ENCODE results near the gene PTPA. TPM values are rescaled to one million over a fixed set of nuclear protein-coding genes. Genes with fewer than 3 reads are reported as not detected.

The PTPA gene
- total RNA-seq, 1 donor from 2014 or later: 220 TPM

GRCh38 chr9:129149442-129149841 lies 38.2 kb downstream of the PTPA start:
- no peak overlapping the region for H3K4me3 ChIP-seq (ENCODE audit: low read depth, low read length)
- TF ChIP-seq, protein P1, sequence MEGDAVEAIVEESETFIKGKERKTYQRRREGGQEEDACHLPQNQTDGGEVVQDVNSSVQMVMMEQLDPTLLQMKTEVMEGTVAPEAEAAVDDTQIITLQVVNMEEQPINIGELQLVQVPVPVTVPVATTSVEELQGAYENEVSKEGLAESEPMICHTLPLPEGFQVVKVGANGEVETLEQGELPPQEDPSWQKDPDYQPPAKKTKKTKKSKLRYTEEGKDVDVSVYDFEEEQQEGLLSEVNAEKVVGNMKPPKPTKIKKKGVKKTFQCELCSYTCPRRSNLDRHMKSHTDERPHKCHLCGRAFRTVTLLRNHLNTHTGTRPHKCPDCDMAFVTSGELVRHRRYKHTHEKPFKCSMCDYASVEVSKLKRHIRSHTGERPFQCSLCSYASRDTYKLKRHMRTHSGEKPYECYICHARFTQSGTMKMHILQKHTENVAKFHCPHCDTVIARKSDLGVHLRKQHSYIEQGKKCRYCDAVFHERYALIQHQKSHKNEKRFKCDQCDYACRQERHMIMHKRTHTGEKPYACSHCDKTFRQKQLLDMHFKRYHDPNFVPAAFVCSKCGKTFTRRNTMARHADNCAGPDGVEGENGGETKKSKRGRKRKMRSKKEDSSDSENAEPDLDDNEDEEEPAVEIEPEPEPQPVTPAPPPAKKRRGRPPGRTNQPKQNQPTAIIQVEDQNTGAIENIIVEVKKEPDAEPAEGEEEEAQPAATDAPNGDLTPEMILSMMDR (conservative IDR thresholded peaks at IDR 0.05; ENCODE audit: low read depth, low read length): no peak
- no peak for DNase-seq (ENCODE audit: low read depth)

DNA sequence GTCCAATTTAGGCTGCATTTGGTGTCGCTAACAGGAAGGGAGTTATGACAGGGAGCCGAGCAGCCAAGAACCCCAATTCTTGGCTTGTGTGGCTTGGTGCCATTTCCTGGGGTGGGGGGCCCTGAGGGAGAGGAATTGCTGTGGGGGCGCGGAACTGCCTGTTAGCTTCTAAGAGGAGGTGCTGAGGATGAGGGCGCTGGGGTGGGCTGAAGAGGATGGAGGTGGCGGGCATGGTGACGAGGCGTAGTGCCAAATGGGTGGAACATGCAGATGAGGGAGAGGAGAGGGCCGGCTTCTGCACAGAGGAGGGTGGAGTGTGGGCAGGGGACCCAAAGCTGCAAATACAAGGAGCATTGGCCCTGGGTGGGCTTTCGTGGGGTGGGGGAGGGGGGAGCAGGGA lies 38.9 kb downstream of the PTPA start:
- no peak for DNase-seq (ENCODE audit: low read depth)
- no peak overlapping the region for H3K4me3 ChIP-seq (ENCODE audit: low read depth, low read length)
- TF ChIP-seq, protein P1 (conservative IDR thresholded peaks at IDR 0.05; ENCODE audit: low read depth, low read length): no peak

DNA sequence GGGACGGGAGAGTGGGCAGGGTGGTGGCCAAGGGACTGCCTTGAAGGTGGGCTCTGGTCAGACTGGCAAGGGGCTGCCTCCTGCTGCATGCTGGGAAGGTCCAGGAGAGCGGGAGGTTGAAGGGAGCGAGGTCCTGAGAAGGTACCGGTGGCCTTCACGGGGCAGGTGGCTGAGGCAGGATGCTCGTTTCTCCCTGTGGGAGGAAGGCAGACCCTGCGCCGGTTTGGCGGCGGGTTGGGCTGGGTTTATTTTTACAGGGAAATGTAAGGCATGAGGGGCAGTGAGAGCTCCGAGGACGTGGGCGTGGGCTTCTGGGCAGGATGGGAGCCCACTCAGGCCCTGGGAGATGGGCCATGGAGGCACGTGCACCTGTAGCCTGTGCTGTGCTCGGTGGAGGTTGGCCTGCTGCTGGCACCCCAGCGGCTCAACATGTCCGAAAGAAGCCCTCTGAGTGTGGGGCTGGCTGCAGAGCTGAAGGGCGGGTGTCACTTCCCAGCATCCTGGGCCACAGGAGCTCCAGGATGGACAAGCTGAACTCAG lies 39.5 kb downstream of the PTPA start:
- no peak overlapping the region for H3K4me3 ChIP-seq (ENCODE audit: low read depth, low read length)
- TF ChIP-seq, protein P1 (conservative IDR thresholded peaks at IDR 0.05; ENCODE audit: low read depth, low read length): no peak
- no peak for DNase-seq (ENCODE audit: low read depth)

DNA sequence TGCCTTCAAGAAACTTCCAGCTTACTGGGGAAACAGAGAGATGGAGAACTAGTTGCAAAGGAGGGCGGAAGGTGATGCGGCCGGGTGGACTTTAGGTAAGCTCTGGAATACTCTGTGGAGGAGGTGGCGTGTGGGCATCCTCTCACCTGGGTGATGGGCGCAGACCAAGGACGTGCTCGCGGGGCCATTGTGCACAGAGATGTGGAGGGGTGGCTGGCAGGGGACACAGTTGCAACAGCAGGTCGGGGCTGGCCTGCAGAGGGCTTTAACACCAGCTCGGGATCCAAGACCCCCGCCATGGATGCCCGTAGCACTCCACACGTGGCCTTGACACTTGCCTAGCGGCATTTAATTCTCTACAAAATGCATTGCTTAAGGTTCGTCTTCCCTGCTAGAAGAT lies 40.3 kb downstream of the PTPA start:
- TF ChIP-seq, protein P1 (conservative IDR thresholded peaks at IDR 0.05; ENCODE audit: low read depth, low read length): no peak
- no peak for DNase-seq (ENCODE audit: low read depth)
- no peak overlapping the region for H3K4me3 ChIP-seq (ENCODE audit: low read depth, low read length)

- no peak for DNase-seq (ENCODE audit: low read depth)
- H3K4me3 ChIP-seq (ENCODE audit: low read depth, low read length): no peak overlapping the region
- TF ChIP-seq, protein P1 (conservative IDR thresholded peaks at IDR 0.05; ENCODE audit: low read depth, low read length): no peak
Measured at GRCh38 chr9:129154866-129155477, 43.8 kb downstream of the PTPA start.

- no peak overlapping the region for H3K4me3 ChIP-seq (ENCODE audit: low read depth, low read length)
- TF ChIP-seq, protein P1 (conservative IDR thresholded peaks at IDR 0.05; ENCODE audit: low read depth, low read length): no peak
- no peak for DNase-seq (ENCODE audit: low read depth)
Measured at GRCh38 chr9:129156163-129156562, 44.9 kb downstream of the PTPA start.
